ENCODE results near the gene CBS. TPM values are rescaled to one million over a fixed set of nuclear protein-coding genes. Genes with fewer than 3 reads are reported as not detected.
"Not testable (repeated sequence)": the region's sequence is repeated elsewhere in the genome, so short reads cannot be mapped to it uniquely, and the experiment has no call there.

The CBS gene
- total RNA-seq, 1 donor from 2014 or later: 8.5 TPM

DNA sequence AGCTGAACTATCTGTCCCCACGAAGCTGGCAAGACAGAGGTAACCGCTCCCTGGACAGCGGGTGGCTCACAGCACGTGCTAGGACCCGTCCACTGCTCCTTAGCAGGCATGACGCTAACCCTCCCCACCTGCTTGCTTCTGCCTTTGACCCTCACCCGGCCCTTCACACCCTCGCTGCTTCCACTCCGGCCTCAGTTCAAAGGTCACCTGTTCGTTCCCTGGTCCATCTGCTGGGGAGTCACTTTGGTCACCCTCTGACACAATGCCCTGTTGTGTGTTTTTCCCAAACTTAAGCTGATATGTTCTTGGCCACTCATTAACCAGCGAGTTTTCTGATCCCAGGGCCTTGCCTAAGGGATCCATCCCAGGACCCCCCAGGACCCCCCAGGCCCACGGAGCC lies 7.6 kb downstream of the CBS start:
- DNase-seq (ENCODE audit: low spot score): not testable (repeated sequence)

DNA sequence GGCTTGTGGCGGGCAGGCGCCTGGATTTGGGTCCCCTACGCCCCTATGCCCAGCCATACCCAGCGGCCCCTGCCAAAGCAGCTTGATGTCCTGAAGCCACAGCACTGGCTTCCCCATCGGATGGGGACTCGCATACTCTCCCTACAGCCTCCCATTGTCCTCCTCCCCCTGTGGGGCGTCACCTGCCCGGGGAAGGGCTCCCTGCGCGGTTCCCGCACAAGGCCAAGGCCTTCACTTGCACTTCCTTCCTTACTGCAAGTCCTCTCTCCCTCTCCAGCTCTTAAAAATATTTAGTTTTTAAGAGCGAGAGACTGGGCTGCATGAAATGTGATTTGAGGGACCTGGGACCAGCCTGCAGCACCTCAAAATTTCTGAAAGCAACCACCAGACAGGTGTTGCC lies 8.9 kb downstream of the CBS start:
- not testable (repeated sequence) for DNase-seq (ENCODE audit: low spot score)

DNA sequence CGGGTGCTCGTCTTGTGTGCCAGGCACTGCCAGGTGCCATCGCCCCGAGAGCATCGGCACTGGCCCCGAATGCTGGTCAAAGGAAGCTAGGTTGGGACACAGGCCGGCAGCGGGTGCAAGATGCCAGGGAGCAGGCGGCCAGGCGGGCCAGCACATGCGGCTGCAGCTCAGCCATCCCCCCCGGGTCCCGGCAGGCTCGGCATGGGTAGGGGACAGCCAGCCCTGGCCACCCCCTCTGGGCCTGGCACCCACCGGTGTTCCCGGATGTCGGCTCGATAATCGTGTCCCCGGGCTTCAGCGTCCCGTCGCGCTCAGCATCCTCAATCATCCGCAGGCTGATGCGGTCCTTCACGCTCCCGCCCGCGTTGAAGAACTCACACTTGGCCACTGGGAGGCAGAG lies 9.6 kb downstream of the CBS start:
- DNase-seq (ENCODE audit: low spot score): not testable (repeated sequence)

DNA sequence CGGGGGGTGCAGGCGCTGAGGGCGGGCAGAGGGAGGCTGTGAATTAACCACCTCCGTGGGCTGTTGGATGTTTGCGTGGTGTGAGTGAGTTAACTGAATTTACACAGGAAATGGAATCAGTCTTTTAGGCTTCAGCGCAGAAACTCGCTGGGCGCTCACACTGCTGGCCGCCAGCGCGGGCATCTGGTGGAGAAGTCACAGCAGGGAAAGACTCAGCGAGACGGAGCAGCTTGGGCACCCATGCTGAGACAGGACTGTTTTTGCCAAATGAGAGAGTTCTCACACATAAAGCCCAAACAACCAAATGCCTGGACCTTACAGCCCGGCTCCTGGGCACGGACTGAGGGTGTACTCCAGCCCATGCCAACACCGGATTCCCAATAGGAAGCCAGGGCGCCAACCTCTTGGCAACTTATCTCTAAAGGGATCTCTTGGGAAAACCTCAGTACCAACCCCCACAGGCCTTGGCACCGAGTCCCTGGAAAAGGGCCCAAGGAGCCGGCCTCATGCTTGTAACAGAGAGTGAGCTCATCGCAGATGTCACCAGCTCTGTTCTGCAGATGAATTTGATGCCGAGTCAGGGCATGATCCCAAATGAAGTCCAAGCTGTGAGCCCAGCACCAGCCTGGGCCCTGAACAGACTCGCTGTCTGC lies 11.2 kb downstream of the CBS start:
- DNase-seq (ENCODE audit: low spot score): not testable (repeated sequence)

DNA sequence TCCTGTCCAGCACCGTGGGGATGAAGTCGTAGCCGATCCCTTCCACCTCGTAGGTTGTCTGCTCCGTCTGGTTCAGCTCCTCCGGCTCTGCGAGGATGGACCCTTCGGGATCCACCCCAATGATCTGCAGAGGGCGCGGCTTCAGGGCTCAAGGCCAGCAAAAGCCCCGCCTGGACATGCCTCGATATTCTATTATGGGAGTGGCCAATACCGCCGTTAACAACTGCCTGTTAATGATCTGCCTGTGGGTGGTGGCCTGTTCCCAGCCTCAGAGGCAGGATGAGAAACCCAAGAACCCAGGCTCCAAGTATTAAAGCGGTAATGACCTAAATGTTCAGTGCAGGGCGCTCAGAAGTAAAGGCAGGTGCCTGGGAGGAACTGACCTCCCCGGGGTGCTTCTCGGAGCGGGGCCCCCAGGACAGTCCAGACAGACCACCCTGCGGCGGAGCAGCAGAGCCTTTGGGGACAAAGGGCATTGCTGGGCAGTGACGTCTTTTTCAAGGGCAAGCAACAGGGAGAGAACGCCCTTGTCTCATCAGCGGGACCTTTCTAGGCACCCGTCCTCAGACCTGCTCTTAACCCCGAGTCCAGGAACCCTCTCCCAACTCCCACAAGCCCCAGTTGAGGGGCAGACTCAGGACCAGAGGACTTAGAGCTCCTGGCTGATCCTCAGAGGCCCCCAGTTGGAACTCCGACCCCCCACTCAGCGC lies 12.5 kb downstream of the CBS start:
- DNase-seq (ENCODE audit: low spot score): not testable (repeated sequence)

DNA sequence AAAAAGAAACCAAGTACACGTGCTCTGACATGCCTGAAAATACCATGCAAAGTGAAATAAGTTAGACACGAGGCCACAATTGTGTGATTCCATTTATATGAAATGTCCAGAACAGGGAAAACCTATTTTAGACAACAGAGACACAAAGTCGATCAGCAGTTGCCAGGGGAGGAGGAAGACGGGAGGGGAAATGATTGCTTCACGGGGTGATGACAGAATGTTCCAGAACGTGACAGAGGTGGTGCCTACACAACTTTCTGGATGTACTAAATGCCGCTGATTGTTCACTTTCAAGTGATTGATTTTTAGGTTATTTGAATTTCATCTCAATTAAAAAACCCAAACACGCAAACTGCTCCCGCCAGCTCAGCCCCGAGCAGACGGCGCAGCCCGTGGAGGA lies 22.5 kb downstream of the CBS start:
- not testable (repeated sequence) for DNase-seq (ENCODE audit: low spot score)

DNA sequence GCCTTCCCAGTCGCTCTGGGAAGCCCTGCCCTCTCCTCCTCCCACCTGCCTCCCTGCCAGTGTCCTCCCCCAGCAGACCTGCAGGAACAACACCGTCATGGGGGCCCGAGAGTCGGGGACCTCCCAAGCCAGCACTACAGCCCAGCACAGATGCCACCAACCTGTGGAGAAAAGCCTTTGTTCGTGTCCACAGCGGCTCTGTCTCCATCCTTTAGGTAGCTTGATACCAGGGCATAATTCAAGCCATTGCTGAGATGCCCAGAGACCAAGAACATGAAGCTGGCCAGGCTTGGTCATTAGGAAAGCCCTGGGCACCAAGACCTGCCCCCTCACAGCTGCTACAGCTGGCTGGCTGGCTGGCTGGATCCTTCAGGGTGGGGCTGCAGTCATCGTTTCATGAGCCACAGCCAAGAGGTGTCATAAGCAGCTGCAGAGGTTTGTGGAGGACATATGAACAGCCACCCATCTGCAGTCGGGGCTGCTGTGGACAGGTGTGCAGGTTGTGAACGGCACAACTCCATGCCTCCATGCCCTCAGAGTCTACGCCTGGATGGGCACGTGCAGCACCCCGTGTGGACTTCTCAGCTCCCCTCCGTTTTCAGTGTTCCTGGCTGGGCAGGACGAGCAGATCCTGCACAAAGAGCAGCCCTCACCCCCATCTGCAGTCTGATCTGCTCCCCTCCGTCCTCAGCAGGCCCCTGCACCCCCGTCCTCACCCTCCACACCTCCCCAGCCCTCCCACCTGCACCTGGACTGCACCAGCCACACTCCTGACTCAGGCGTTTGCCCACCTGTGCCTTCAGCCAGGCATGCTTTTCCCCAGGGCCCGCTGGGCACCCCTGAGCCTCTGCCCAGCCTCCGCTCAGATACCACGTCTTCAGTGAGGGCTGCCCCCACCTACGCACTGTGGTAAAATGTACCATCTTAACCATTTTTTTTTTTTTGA lies 29.5 kb downstream of the CBS start:
- DNase-seq (ENCODE audit: low spot score): not testable (repeated sequence)

DNA sequence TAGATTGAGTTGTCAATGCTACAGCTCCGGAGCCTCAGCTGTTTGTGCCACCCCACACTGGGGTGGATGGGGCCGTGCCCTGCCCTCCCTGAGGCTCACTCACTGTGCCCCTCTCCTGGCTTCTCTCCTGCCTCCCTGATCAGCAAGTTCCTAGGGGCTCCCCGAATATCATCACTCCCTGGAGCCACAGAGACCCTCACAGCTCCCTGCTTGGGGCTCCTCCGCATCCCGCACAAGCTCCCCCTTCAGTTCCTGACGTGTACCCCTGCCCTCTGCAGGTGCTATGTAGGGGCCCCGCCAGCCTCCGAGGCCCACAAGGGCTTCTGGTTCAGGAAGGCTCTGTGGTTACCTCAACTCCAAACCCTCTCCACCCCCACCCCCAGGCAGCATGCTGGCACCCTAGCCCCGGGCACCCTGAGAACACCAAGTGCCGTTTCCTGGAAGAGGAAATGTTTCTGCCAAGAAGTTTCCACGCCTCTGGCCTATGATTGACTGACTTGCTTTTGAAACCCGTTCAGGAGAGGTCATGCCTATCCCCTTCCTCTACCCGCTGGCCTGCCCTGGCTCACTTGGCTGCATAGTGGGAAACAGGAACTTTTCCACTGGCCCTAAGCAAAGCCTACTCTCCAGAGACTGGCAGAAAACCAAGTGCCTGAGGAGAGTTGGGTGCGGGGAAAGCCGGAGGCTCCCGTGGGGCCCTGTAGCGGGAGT lies 30.3 kb downstream of the CBS start:
- DNase-seq (ENCODE audit: low spot score): not testable (repeated sequence)

DNA sequence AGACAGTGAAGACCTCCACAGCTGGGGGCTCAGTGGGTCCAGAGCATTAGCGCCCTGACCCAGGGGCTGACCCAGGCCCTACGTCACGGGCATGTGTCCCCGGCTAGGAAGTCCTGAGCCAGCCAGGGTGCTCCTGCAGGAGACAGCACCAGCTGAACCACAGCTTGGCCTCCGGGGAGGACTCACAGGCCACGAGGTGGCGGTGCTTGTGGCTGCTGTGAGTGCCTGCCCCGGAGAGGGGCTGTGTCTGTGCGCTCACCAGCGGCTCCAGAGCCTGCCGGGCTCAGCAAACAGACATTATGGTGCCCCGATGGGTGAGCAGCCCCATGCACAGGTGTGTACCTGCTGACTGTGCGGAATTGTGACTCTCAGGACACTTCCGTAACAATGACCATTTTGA lies 31.1 kb downstream of the CBS start:
- DNase-seq (ENCODE audit: low spot score): not testable (repeated sequence)

DNA sequence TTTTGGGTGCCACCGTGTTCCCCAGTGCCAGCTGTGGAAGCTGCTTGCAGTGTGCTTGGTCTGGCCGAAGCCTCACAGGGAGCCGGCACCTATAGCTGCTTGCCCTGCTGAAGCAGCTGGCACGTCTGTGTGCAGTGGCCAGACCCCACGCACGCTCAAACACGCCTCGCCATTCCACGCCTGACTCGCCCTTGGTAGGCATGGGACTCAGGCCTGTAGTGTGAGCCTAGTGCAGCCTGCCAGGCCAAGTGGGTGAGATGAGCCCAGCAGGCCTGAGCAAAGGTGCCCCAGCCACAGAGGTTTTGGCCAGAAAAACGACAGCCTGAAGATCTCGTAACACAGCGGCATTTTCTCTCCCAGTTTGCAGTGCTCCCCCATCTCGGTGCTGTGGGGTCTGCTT lies 32.3 kb downstream of the CBS start:
- DNase-seq (ENCODE audit: low spot score): not testable (repeated sequence)

DNA sequence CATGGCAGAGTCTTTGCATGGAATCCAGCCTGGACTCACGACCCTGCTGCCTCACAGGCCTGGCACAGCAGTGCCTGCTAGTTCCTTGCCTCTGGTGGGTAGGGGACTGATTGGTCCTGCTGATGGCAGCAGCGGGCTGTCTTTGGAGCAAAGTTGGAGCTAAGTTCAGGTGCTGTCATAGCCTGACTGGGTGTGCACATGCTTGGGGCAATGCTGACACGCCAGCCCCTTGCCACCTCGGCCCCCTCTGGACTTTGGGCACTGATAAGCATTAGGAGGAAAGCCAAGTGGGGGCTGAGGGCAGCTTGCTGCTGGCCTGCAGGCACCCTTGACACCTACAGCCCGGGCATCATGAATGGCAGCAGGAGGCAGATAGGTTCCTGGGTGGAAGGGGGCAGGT lies 33.5 kb downstream of the CBS start:
- not testable (repeated sequence) for DNase-seq (ENCODE audit: low spot score)

DNA sequence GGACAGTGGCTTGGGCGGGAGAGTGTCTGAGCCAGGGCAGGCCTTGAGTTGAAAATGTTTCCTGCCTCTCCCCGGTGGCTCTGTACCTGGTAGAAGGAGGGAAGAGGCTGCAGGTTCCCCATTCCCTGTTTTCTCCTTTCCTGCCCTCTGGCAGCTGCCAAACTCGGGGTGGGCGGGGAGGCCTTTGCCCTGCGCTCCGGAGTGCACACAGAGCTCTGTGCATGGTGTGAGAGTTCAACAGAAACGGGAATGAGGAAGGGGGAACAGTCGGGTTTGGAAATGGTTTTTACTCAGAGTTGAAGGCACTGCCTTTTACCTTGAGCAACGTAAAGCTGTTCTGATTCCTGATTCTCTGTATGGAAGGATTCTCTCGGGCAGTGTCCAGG lies 37.0 kb downstream of the CBS start:
- DNase-seq (ENCODE audit: low spot score): not testable (repeated sequence)

DNA sequence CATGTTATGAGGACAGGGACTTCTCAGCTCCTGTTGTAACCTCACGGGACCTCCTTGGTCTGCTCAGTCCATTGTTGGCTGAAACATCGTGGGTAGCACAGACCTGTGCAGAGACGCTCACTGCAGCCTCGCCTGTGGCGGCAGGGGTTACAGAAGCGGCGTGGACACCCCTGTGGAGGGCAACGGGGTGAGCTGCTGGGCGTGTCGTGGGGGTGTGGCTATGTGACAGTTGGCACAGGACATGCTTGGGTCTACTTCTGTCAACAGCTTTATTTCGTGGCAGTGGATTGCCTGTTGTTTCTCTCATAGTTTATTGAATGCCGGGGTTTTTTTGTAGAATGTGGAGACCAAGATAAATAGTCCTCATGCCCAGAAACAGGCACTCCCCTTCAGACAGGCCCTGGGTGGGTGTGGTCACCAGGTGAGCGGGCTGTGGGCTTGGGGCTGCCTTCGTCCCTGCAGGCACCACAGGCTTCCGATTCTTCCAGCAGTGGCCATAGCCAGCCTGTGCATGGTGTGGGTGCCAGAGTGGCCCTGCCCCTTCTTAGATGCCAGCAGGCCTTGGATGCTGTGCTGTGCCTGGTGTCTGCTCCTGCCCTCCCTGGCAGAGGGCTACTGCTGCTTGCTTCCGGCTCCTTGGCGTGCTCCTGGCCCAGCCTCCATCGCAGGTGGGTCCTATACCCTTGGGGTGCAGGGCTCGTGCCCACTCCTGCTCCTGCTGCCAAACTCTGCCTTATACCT lies 37.5 kb downstream of the CBS start:
- not testable (repeated sequence) for DNase-seq (ENCODE audit: low spot score)

DNA sequence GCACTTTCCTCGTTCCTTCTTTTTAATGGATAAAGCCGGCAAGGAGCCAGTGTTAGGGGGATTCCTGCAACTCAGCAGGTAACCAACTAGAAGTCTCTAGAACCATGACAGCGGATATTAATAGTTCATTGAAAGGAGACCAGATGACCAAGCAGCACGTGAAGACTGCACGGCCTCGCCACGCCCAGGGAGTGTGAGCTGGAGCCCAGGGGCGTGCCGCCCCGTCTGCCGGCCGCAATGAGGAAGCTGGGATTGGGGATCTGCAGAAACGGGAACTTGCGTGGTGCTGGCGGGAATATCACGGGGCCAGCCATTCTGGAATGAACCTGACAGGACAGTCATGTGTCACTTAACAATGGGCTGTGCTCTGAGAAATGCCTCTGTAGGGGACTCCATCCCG lies 38.7 kb downstream of the CBS start:
- DNase-seq (ENCODE audit: low spot score): not testable (repeated sequence)

DNA sequence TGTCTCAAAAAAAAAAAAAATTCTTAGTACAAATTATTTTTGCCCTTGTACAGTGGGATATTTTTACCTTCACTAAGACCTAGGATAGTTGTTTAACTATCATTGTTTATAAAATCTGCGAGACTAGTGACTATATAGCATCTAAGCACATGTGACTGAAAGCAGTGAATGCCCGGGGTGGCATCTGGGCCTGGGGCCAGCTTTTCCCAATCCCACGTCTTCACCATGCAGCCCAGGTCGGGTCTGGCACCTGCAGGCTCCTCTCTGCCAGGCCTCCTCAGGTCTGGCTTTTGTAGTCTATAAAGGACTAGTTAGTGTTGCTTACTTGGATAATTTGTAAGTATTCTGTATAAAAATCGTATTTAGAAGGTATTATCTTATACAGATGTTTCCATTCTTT lies 40.8 kb downstream of the CBS start:
- DNase-seq (ENCODE audit: low spot score): no peak

DNA sequence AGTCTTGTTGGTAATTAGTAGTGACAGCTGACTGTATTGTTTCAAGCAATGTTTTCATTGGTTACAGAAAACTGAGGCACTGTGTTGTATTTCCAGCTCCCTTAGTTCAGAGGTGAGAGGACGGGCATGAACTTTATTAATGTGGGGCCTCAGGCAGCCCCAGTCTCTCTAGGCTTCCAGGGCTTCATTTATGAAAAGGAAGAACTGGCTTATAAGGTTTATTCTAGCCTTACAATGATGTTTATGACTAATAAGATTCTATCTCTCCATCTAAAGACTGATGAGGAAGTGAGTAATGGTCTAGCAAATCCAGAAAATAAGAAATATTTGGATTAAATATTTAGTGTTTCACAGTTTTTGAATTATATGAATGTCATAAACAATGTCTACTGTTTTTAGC lies 41.5 kb downstream of the CBS start:
- DNase-seq (ENCODE audit: low spot score): no peak

DNA sequence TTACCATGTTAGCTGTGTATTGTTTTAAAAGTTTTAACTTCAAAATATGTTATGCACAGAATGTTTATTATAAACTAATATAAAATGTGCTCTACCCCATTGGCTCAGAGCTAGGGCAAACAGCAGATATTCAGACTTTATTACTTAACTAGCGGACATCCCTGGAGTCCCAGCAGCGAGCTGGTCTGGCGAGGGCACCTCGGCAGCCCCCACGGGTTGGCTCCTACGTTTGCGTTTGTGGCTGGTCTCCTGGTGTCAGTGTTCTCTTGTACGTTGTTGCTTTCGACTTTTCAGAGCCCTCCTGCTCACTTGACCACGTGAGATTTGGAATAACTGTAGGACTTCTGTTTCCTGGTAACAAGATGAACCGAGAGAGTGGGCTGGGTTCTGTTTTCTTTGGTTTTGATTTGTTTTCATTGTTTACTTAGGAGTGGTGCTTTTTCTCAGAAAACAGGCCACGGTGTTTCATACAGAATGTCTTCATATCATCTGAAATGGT lies 44.5 kb downstream of the CBS start:
- no peak for DNase-seq (ENCODE audit: low spot score)

DNA sequence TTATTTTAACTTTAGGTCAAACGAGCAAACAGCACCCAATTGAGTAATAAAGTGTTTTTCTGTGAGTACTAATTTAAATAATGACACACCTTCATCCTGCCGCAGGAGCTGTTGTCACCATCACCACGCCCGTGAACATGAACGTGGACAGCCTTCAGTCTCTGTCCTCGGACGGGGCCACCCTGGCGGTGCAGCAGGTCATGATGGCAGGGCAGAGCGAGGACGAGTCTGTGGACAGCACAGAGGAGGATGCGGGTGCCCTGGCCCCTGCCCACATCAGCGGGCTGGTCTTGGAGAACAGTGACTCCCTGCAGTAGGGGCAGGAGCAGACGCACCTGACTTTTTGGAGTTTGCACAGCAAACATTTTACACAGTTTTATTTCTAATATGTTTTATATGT lies 45.9 kb downstream of the CBS start:
- no peak for DNase-seq (ENCODE audit: low spot score)

DNA sequence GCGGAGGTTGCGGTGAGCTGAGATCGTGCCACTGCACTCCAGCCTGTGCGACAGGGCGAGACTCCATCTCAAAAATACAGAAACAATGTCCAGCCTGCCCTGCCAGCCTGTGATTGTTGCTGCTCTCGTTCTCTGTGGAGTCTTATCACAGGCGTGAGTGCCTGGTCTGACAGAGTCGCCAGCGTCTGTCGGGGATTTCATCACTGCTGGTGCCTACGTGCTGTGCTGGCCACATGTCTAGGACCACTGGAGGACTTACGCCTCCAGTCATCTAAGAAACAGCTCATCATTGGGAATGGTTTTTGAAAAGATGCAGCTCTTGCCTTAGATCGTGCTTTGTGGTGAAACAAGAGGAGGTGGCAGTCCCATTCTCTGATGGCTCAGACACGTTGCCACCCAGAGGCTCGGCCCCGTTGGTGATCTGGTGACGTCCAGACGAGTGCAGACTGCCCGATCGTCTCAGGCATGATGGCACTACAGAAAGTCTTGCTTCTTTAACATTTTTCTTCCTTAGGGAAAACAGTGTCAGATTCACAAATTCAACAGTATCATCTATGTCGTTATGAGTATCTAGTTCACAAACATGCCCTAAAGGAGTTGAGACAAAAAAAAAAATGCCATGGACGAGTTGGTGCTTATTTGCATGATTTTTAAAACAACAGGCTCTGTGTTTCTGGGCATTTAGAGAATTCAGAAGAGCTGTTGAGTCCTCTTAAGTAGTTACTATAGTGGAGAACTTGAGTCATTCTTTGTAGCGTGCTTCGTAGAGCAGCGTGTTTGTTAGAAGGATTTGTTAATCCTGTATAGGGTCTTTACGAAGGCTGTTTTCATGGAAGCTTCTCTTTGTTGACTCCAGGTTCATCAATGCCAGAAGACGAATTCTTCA lies 47.5 kb downstream of the CBS start:
- no peak for DNase-seq (ENCODE audit: low spot score)

DNA sequence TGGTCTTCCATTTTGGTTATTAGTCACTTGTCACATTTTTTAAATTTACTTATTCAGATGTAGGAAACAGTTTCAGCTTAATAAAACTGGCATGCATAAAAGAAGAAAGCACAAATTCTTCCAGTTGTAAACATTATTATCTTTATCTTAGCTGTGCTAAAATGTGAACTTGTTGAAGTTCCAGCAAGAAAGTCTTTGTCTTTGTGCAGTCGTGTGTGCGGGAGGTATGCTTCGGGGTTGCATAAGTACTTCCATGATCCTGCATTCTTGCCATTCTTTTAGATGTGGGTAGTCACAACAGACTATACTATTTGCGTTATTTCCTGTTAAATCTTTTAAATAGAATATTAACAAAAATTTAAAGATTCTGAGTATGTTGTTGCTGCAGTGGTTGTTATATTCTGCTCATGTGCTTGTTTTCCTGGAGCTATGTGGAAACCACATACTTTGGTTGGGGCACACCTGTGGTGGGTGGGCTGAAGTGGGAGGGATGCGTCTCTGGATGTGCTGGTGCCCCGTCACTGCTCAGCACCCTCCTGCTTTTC lies 49.9 kb downstream of the CBS start:
- no peak for DNase-seq (ENCODE audit: low spot score)

Measured in mucosa of gallbladder (tissue), 1 donor.